Activated naive CD8-positive, alpha-beta T cell treated with anti-CD3 and anti-CD28 coated beads, Interleukin-2, amount 50 U/mL, for 24 hours (primary cell): ENCODE measurements around the gene ETV3L.

Source experiments
- ATAC-seq: fragments of 150-1000 bp; cut with Tn5 transposase; one replicate; pipeline ENCODE4 v1.10.0; 2021
- DNase-seq: peaks from one replicate; pipeline ENCODE4 v3.0.0; 2021
- H3K27ac Mint-ChIP-seq: one replicate; pipeline ENCODE4 v1.8.0; 2021; ENCODE audit warnings: mild to moderate bottlenecking, mixed read lengths
- H3K27me3 Mint-ChIP-seq: one replicate; pipeline ENCODE4 v1.8.0; 2021; ENCODE audit warnings: mixed read lengths
- H3K36me3 Mint-ChIP-seq: one replicate; pipeline ENCODE4 v1.8.0; 2021; ENCODE audit warnings: low read depth, mixed read lengths
- H3K4me1 Mint-ChIP-seq: one replicate; pipeline ENCODE4 v1.8.0; 2021; ENCODE audit warnings: mixed read lengths
- H3K4me3 Mint-ChIP-seq: one replicate; pipeline ENCODE4 v1.8.0; 2021; ENCODE audit warnings: mild to moderate bottlenecking, moderate library complexity, mixed read lengths
- H3K9me3 Mint-ChIP-seq: one replicate; pipeline ENCODE4 v1.8.0; 2021; ENCODE audit warnings: mixed read lengths

ETV3L gene

GRCh38 chr1:157137046-157137407 is 37.4 kb upstream of the ETV3L start:
- Mint-ChIP-seq H3K4me3 (peak overlapping the region; percentile 97), H3K27me3 (no peaks in the 10 kb centered on the region)
- DNase-seq: no peak

GRCh38 chr1:157136133-157136532 is 36.5 kb upstream of the ETV3L start:
- Mint-ChIP-seq H3K4me3 (peak overlapping the region; percentile 97), H3K27ac (peak overlapping the region; percentile 59), H3K36me3 (peaks cover 66% of the 10 kb centered on the region), H3K27me3 (no peaks in the 10 kb centered on the region), H3K9me3 (no peaks in the 10 kb centered on the region), H3K4me1 (peaks cover 88% of the 10 kb centered on the region)
- ATAC-seq (no peak), DNase-seq (no peak)

More at GRCh38 chr1:157137046-157137407, 37.4 kb upstream of the ETV3L start:
- Mint-ChIP-seq H3K36me3 (peaks cover 57% of the 10 kb centered on the region), H3K9me3 (no peaks in the 10 kb centered on the region), H3K4me1 (peaks cover 89% of the 10 kb centered on the region), H3K27ac (peak overlapping the region; percentile 59)
- no peak for ATAC-seq

GRCh38 chr1:157135646-157136045 is 36.0 kb upstream of the ETV3L start:
- Mint-ChIP-seq H3K4me3 (peak overlapping the region; percentile 97), H3K36me3 (peaks cover 68% of the 10 kb centered on the region), H3K4me1 (peaks cover 84% of the 10 kb centered on the region), H3K27me3 (no peaks in the 10 kb centered on the region), H3K27ac (peak overlapping the region; percentile 59), H3K9me3 (no peaks in the 10 kb centered on the region)
- ATAC-seq (no peak), DNase-seq (no peak)

- Mint-ChIP-seq H3K36me3 (peaks cover 73% of the 10 kb centered on the region), H3K4me3 (peak overlapping the region; percentile 97), H3K9me3 (no peaks in the 10 kb centered on the region), H3K27me3 (no peaks in the 10 kb centered on the region), H3K4me1 (peaks cover 78% of the 10 kb centered on the region), H3K27ac (peak overlapping the region; percentile 59)
- ATAC-seq (no peak), DNase-seq (no peak)
Observed at GRCh38 chr1:157135070-157135469, 35.5 kb upstream of the ETV3L start.

GRCh38 chr1:157134442-157134841 is 34.8 kb upstream of the ETV3L start:
- no peaks in the 10 kb centered on the region for H3K27me3 Mint-ChIP-seq
- H3K4me3 Mint-ChIP-seq: peak overlapping the region; percentile 97
- DNase-seq (no peak), ATAC-seq (no peak)
- peaks cover 76% of the 10 kb centered on the region for H3K36me3 Mint-ChIP-seq
- peak overlapping the region; percentile 61 for H3K27ac Mint-ChIP-seq
- no peaks in the 10 kb centered on the region for H3K9me3 Mint-ChIP-seq
- peaks cover 71% of the 10 kb centered on the region for H3K4me1 Mint-ChIP-seq

- Mint-ChIP-seq H3K4me3 (peak overlapping the region; percentile 97), H3K27me3 (no peaks in the 10 kb centered on the region), H3K4me1 (peaks cover 64% of the 10 kb centered on the region), H3K9me3 (no peaks in the 10 kb centered on the region), H3K27ac (peak overlapping the region; percentile 61), H3K36me3 (peaks cover 81% of the 10 kb centered on the region)
- DNase-seq (no peak), ATAC-seq (peak; percentile 67)
Observed at GRCh38 chr1:157133426-157133825, 33.8 kb upstream of the ETV3L start.

- Mint-ChIP-seq H3K9me3 (no peaks in the 10 kb centered on the region), H3K36me3 (peaks cover 87% of the 10 kb centered on the region), H3K4me1 (peaks cover 64% of the 10 kb centered on the region), H3K4me3 (no peak overlapping the region), H3K27ac (no peak overlapping the region), H3K27me3 (no peaks in the 10 kb centered on the region)
- ATAC-seq (no peak), DNase-seq (no peak)
Observed at GRCh38 chr1:157132616-157133167, 33.1 kb upstream of the ETV3L start.

- Mint-ChIP-seq H3K9me3 (no peaks in the 10 kb centered on the region), H3K4me1 (peaks cover 59% of the 10 kb centered on the region), H3K27me3 (no peaks in the 10 kb centered on the region), H3K27ac (no peak overlapping the region), H3K36me3 (peaks cover 84% of the 10 kb centered on the region), H3K4me3 (no peak overlapping the region)
- no peak for DNase-seq
- ATAC-seq: no peak
Observed at GRCh38 chr1:157132111-157132510, 32.5 kb upstream of the ETV3L start.

- DNase-seq (no peak), ATAC-seq (no peak)
- Mint-ChIP-seq H3K4me1 (peaks cover 52% of the 10 kb centered on the region), H3K27me3 (no peaks in the 10 kb centered on the region), H3K9me3 (no peaks in the 10 kb centered on the region), H3K36me3 (peaks cover 81% of the 10 kb centered on the region), H3K4me3 (no peak overlapping the region), H3K27ac (no peak overlapping the region)
Observed at GRCh38 chr1:157131281-157131680, 31.7 kb upstream of the ETV3L start.

- Mint-ChIP-seq H3K4me3 (no peak overlapping the region), H3K27me3 (no peaks in the 10 kb centered on the region), H3K9me3 (no peaks in the 10 kb centered on the region), H3K27ac (no peak overlapping the region), H3K4me1 (peaks cover 17% of the 10 kb centered on the region), H3K36me3 (peaks cover 61% of the 10 kb centered on the region)
- ATAC-seq (no peak), DNase-seq (no peak)
Observed at GRCh38 chr1:157124855-157125254, 25.2 kb upstream of the ETV3L start.

GRCh38 chr1:157119448-157119847 is 19.8 kb upstream of the ETV3L start:
- Mint-ChIP-seq H3K36me3 (peaks cover 23% of the 10 kb centered on the region), H3K27me3 (no peaks in the 10 kb centered on the region), H3K4me3 (no peak overlapping the region), H3K4me1 (peaks cover 11% of the 10 kb centered on the region), H3K9me3 (no peaks in the 10 kb centered on the region), H3K27ac (peak overlapping the region; percentile 16)
- DNase-seq: no peak
- no peak for ATAC-seq

GRCh38 chr1:157119008-157119407 is 19.4 kb upstream of the ETV3L start:
- Mint-ChIP-seq H3K36me3 (peaks cover 18% of the 10 kb centered on the region), H3K27ac (peak overlapping the region; percentile 16), H3K4me3 (no peak overlapping the region), H3K9me3 (no peaks in the 10 kb centered on the region), H3K4me1 (peaks cover 9% of the 10 kb centered on the region), H3K27me3 (no peaks in the 10 kb centered on the region)
- DNase-seq (no peak), ATAC-seq (no peak)

- Mint-ChIP-seq H3K27ac (no peak overlapping the region), H3K9me3 (no peaks in the 10 kb centered on the region), H3K4me3 (no peak overlapping the region), H3K27me3 (peaks cover 3% of the 10 kb centered on the region), H3K36me3 (peaks cover 6% of the 10 kb centered on the region), H3K4me1 (peaks cover 3% of the 10 kb centered on the region)
- ATAC-seq (no peak), DNase-seq (no peak)
Observed at GRCh38 chr1:157117527-157118057, 18.0 kb upstream of the ETV3L start.

- ATAC-seq (no peak), DNase-seq (no peak)
- Mint-ChIP-seq H3K27me3 (peaks cover 4% of the 10 kb centered on the region), H3K36me3 (peaks cover 2% of the 10 kb centered on the region), H3K4me3 (no peak overlapping the region), H3K4me1 (peaks cover 3% of the 10 kb centered on the region), H3K9me3 (no peaks in the 10 kb centered on the region), H3K27ac (no peak overlapping the region)
Observed at GRCh38 chr1:157116737-157117103, 17.1 kb upstream of the ETV3L start.

- no peak overlapping the region for H3K4me3 Mint-ChIP-seq
- DNase-seq (no peak), ATAC-seq (no peak)
- peaks cover 2% of the 10 kb centered on the region for H3K36me3 Mint-ChIP-seq
- no peaks in the 10 kb centered on the region for H3K9me3 Mint-ChIP-seq
- H3K27ac Mint-ChIP-seq: no peak overlapping the region
- peaks cover 6% of the 10 kb centered on the region for H3K27me3 Mint-ChIP-seq
- H3K4me1 Mint-ChIP-seq: peaks cover 3% of the 10 kb centered on the region
Observed at GRCh38 chr1:157115851-157116736, 16.5 kb upstream of the ETV3L start.
